Hepatocyte (in vitro differentiated cells): ENCODE data around the gene ADH5. TPM values are rescaled to one million over a fixed set of nuclear protein-coding genes. Genes with fewer than 3 reads are reported as not detected.

Source experiments
- DNase-seq: peaks from one replicate; pipeline ENCODE4 v3.0.0-alpha.2; 2016; ENCODE audit warnings: low spot score
- H2AFZ ChIP-seq: fragments of 200-600 bp; sonication (generic); 2 replicates; pipeline ENCODE4 v1.6.0; 2016; ENCODE audit warnings: antibody characterized with exemption, mild to moderate bottlenecking
- H3K27ac ChIP-seq: fragments of 200-600 bp; sonication (generic); 2 replicates; pipeline ENCODE4 v1.5.1; 2016; ENCODE audit warnings: mild to moderate bottlenecking
- H3K27me3 ChIP-seq: fragments of 200-600 bp; sonication (generic); 2 replicates; pipeline ENCODE4 v1.6.1; 2016
- H3K36me3 ChIP-seq: fragments of 200-600 bp; sonication (generic); replicated peaks from 2 replicates; pipeline ENCODE4 v1.5.1; 2016; ENCODE audit warnings: low read depth; ENCODE audit not compliant: insufficient read depth
- H3K4me1 ChIP-seq: fragments of 200-600 bp; sonication (generic); 2 replicates; pipeline ENCODE4 v1.5.1; 2016; ENCODE audit warnings: mild to moderate bottlenecking, moderate library complexity; ENCODE audit not compliant: insufficient read depth
- H3K4me2 ChIP-seq: fragments of 200-600 bp; sonication (generic); 2 replicates; pipeline ENCODE4 v1.6.0; 2016
- H3K4me3 ChIP-seq: fragments of 200-600 bp; sonication (generic); 2 replicates; pipeline ENCODE4 v1.5.1; 2016; ENCODE audit warnings: mild to moderate bottlenecking
- H3K79me2 ChIP-seq: fragments of 200-600 bp; sonication (generic); 2 replicates; pipeline ENCODE4 v1.6.0; 2017; ENCODE audit warnings: mild to moderate bottlenecking
- H3K9me2 ChIP-seq: fragments of 200-600 bp; sonication (generic); replicated peaks from 2 replicates; pipeline ENCODE4 v1.6.0; 2017; ENCODE audit warnings: mild to moderate bottlenecking; ENCODE audit not compliant: insufficient read depth
- H3K9me3 ChIP-seq: fragments of 200-600 bp; sonication (generic); 2 replicates; pipeline ENCODE4 v1.5.1; 2016; ENCODE audit warnings: low read depth, mild to moderate bottlenecking
- H4K20me1 ChIP-seq: fragments of 200-600 bp; sonication (generic); 2 replicates; pipeline ENCODE4 v1.6.0; 2016; ENCODE audit warnings: mild to moderate bottlenecking; ENCODE audit not compliant: insufficient read depth, poor library complexity, severe bottlenecking
- EZH2 ChIP-seq: fragments of 200-600 bp; sonication (generic); IDR thresholded peaks from 2 replicates; pipeline ENCODE4 v1.6.1; 2016; ENCODE audit warnings: antibody characterized with exemption, mild to moderate bottlenecking, borderline replicate concordance
- EZH2phosphoT487 ChIP-seq: fragments of 200-600 bp; sonication (generic); IDR thresholded peaks from one replicate; pipeline ENCODE4 v1.6.1; 2018; ENCODE audit warnings: antibody characterized with exemption, mild to moderate bottlenecking, low read depth, moderate library complexity; ENCODE audit not compliant: unreplicated experiment, severe bottlenecking
- WGBS: methylation state at CpG from one replicate; pipeline ENCODE4 v1.1.6; 2016; ENCODE audit warnings: low lambda C conversion rate; ENCODE audit errors: missing lambda C conversion rate; 5-methylcytosine and 5-hydroxymethylcytosine counted together
- polyA plus RNA-seq: library from polyadenylated mRNA; unstranded; fragments of >200 nt; fragmentation: Nextera tagmentation; extraction: Ambion mirVana; gene quantifications from 2 replicates; pipeline ENCODE4 v1.2.1, GENCODE V29; 2016
- total RNA-seq: library from RNA; depleted of rRNA; stranded (reverse); fragments of >200 nt; gene quantifications from 2 replicates; pipeline ENCODE4 v1.2.3, GENCODE V29; 2014
- TF ChIP-seq, protein P1 (sequence below): fragments of 200-600 bp; sonication (generic); IDR thresholded peaks from 2 replicates; pipeline ENCODE4 v1.5.1; 2016; ENCODE audit warnings: antibody characterized with exemption, mild to moderate bottlenecking; ENCODE audit not compliant: poor library complexity

ADH5 gene
- total RNA-seq, result 169 and 200 TPM in 2 replicates
- 128 and 149 TPM in 2 replicates for polyA plus RNA-seq

DNA sequence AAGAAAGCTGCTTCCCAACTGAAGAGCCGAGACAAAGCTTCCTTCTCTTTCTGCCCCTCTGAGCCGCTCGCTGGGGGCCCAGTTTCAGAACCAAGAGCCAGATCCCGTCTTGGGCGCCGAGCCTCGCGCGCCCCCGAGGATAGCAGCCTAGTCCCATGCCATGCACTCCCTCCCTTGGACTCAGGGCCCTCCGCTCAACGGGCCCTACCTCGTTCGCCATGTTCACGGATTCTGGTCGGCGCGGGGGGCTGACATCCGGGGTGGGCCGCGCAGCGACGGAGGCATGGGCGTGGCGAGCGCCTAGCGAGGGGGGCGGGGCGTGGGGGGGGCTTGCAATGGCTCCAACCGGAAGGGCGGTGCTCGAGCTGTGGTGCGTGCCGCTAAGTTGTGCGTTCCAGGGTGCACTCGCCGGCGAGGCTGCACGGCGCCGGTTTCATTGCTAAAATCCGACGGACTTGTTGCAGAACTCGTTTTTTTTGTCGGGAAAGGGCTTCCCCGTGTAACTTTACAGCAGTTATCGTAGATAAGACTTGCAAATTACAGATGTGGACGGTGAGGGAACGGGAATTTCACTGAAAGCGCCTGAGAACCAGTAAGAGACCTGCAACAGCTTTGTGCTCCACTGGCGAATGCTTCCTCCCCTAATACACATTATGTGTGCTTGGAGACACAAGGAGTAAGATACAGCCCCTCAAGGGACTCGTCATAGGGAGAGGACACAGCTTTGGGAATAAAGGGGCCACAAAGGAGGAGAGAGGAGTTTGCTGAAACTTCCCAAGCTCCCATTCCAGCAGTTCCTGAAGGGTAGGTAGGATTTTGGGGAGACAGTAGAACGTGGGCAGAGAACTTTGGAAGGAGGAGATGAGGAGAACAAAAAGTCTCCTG is at the start of gene ADH5:
TSS of gene ADH5 (minus strand) at position 308 of the 885 bp plus-strand sequence. CDS start at position 220, 88 bp downstream.
- WGBS, result 0% methylated on average over 41 of the region's 53 CpGs
- Histone ChIP-seq H3K79me2 (peaks cover 64% of the 10 kb centered on the region), H3K27ac (peak within 1 kb of the TSS; percentile 94), H3K4me3 (peak within 1 kb of the TSS; percentile 88), H3K9me3 (no peaks in the 10 kb centered on the region), H3K9me2 (no peaks in the 10 kb centered on the region), H2AFZ (peak within 1 kb of the TSS; percentile 85), H4K20me1 (peaks cover 9% of the 10 kb centered on the region), H3K4me1 (peaks cover 18% of the 10 kb centered on the region), H3K36me3 (peaks cover 4% of the 10 kb centered on the region), H3K4me2 (peak within 1 kb of the TSS; percentile 85), H3K27me3 (no peaks in the 10 kb centered on the region)
- TF ChIP-seq, protein P1, sequence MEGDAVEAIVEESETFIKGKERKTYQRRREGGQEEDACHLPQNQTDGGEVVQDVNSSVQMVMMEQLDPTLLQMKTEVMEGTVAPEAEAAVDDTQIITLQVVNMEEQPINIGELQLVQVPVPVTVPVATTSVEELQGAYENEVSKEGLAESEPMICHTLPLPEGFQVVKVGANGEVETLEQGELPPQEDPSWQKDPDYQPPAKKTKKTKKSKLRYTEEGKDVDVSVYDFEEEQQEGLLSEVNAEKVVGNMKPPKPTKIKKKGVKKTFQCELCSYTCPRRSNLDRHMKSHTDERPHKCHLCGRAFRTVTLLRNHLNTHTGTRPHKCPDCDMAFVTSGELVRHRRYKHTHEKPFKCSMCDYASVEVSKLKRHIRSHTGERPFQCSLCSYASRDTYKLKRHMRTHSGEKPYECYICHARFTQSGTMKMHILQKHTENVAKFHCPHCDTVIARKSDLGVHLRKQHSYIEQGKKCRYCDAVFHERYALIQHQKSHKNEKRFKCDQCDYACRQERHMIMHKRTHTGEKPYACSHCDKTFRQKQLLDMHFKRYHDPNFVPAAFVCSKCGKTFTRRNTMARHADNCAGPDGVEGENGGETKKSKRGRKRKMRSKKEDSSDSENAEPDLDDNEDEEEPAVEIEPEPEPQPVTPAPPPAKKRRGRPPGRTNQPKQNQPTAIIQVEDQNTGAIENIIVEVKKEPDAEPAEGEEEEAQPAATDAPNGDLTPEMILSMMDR, result no peak
- TF ChIP-seq EZH2phosphoT487 (no peak), EZH2 (no peak)
- DNase-seq, result peak; percentile 94

DNA sequence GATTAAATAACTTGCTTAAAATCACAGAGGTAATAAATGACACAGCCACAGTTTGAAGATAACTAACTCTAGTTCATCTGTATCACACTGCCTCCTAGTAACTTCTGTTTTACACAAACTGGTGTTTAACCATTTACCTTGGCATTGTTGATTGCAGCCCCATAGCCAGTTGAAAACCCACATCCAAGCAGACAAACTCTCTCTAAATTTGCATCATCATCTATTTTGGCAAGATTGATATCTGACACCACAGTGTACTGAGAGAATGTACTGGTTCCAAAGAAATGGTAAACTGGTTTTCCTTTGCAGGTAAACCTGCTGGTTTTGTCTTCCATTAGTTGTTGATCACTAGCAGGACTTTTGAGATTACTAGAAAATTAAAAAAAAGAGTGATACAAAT is 47.7 kb upstream of the ADH5 start:
- H3K36me3 ChIP-seq, result no peaks in the 10 kb centered on the region
- H4K20me1 ChIP-seq, result no peaks in the 10 kb centered on the region
- H3K4me2 ChIP-seq, result no peak overlapping the region
- no peaks in the 10 kb centered on the region for H3K79me2 ChIP-seq
- H3K4me3 ChIP-seq, result no peak overlapping the region
- H3K9me2 ChIP-seq, result no peaks in the 10 kb centered on the region
- H2AFZ ChIP-seq, result no peak overlapping the region
- no peaks in the 10 kb centered on the region for H3K27me3 ChIP-seq
- no peak overlapping the region for H3K27ac ChIP-seq
- no peaks in the 10 kb centered on the region for H3K4me1 ChIP-seq
- no peak for TF ChIP-seq EZH2
- DNase-seq, result no peak
- H3K9me3 ChIP-seq, result no peaks in the 10 kb centered on the region

DNA sequence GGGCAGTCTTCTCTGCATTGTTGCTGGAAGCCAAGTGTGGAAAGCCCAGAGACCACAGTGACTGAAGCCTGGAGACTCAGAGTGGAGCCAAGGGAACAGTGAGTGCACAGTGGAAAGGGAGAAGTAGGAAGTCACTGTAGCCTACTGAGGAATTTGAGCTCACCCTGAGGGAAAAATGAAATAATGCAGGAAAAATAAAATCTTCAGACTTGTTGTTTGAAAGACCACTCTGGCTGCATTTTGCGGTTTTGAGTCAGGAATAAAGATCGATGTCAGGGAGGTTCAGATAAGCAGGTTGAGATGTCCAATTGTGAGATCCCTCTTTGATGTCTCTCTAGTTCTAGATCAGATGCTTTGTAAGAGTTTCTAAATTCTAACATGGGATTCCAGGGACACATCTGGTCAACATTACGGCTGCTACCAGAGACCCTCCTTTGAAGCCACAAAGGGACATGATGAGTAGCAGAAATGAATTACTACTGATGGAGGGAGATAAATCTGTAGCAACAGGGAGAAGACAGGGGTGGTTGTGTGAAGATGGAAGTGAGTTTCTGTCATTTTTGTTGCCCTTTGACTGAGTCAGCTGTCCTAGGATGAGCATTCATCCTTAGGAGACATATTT is 47.1 kb upstream of the ADH5 start:
- Histone ChIP-seq H3K9me2 (no peaks in the 10 kb centered on the region), H3K36me3 (no peaks in the 10 kb centered on the region), H3K27ac (no peak overlapping the region), H4K20me1 (no peaks in the 10 kb centered on the region), H2AFZ (no peak overlapping the region), H3K4me2 (no peak overlapping the region), H3K27me3 (no peaks in the 10 kb centered on the region), H3K4me1 (no peaks in the 10 kb centered on the region), H3K79me2 (no peaks in the 10 kb centered on the region), H3K9me3 (no peaks in the 10 kb centered on the region), H3K4me3 (no peak overlapping the region)
- WGBS, result 49% methylated on average over 3 of the region's 3 CpGs
- TF ChIP-seq EZH2phosphoT487, result no peak
- TF ChIP-seq, protein P1, result no peak
- no peak for TF ChIP-seq EZH2
- no peak for DNase-seq

DNA sequence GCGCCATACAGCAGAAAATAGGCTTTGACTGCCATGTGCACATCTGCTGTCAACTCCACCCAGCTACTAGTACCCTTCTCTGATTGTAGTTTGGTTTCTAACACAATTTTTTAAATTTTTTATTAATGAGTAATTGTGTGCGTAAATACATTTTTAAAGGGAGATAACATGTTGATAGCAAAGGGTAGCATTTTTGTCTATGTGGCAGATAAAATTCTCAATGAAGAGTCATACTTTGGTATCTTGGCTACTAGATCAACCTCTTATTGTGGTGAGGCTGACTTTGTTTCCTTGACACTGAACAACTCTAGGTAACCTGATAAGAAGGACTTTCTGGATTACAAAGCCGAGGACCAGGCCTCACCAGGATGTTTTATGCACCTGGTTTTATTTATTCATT is 46.0 kb upstream of the ADH5 start:
- TF ChIP-seq, protein P1, result no peak
- TF ChIP-seq EZH2phosphoT487 (no peak), EZH2 (no peak)
- no peak overlapping the region for H3K27ac ChIP-seq
- DNase-seq, result no peak
- no peaks in the 10 kb centered on the region for H3K79me2 ChIP-seq
- no peaks in the 10 kb centered on the region for H3K4me1 ChIP-seq
- no peak overlapping the region for H3K4me2 ChIP-seq
- H3K9me2 ChIP-seq, result no peaks in the 10 kb centered on the region
- no peaks in the 10 kb centered on the region for H3K36me3 ChIP-seq
- H3K4me3 ChIP-seq, result no peak overlapping the region
- H4K20me1 ChIP-seq, result no peaks in the 10 kb centered on the region
- no peaks in the 10 kb centered on the region for H3K27me3 ChIP-seq
- no peak overlapping the region for H2AFZ ChIP-seq
- H3K9me3 ChIP-seq, result no peaks in the 10 kb centered on the region
- 87% methylated on average over 3 of the region's 3 CpGs for WGBS
